Panc1 (cell line): ENCODE data around the gene RB1.

Source experiments
- CTCF ChIP-seq: fragments of 450-650 bp; IDR thresholded peaks from 2 replicates; pipeline ENCODE4 v1.5.1; 2017; ENCODE audit warnings: mild to moderate bottlenecking
- REST ChIP-seq, 2 experiments: IDR thresholded peaks; 2 replicates each; pipeline ENCODE4 v1.6.1; 2011 to 2012; ENCODE audit warnings: low read depth in 2 of 2, control low read depth in 1 of 2, low read length in 1 of 2, mild to moderate bottlenecking in 1 of 2, moderate library complexity in 1 of 2; ENCODE audit not compliant: insufficient read depth in 1 of 2
- SIN3A ChIP-seq: IDR thresholded peaks from 2 replicates; pipeline ENCODE4 v1.6.1; 2012; ENCODE audit warnings: low read depth, mild to moderate bottlenecking, low read length, moderate library complexity, borderline replicate concordance; ENCODE audit not compliant: insufficient read depth

DNA sequence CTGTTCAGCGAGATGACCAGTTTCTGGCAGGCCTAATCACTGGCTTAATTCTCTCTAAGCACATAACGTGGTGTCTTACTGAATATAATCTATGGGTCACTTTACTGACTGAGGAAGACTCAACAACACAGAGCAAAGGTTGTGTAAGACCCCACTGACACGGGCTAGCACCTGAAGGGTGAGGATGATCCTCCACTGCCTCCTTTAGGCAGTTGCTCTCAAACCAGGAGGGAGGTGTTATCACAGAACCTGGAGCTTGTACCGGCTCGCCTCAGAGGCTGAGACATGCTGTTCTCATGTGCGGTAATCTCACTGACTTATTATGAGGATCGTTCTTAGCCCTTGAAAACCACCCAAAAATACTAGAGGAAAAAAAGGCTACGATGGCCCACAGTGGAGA is 201.1 kb downstream of the RB1 start:
- TF ChIP-seq CTCF: no peak
- no peak for TF ChIP-seq SIN3A
- TF ChIP-seq REST (IDR thresholded peaks at IDR 0.05; ENCODE audit: insufficient read depth in 1 of 2, low read depth in 2 of 2, low read length in 1 of 2): no peak
